Large intestine (tissue), 12 donors: Measurements from ENCODE around the gene ZNF730. TPM values are rescaled to one million over a fixed set of nuclear protein-coding genes. Genes with fewer than 3 reads are reported as not detected.
A peak's percentile ranks its signal among the peaks of the same experiment; 100 is the strongest.
"Not testable (repeated sequence)": the region's sequence is repeated elsewhere in the genome, so short reads cannot be mapped to it uniquely, and the experiment has no call there.

Source experiments
- DNase-seq, 2 donors: peaks; one replicate each; pipeline versions ENCODE4 v3.0.0 to v3.0.0-alpha.2; 2013
- H3K27ac ChIP-seq: one replicate; pipeline ENCODE4 v1.5.1; 2013; ENCODE audit warnings: low read length
- H3K27me3 ChIP-seq: 2 replicates; pipeline ENCODE4 v1.6.1; 2013; ENCODE audit warnings: low read length; ENCODE audit not compliant: control insufficient read depth, insufficient read depth
- H3K36me3 ChIP-seq: 2 replicates; pipeline ENCODE4 v1.6.1; 2013; ENCODE audit warnings: low read length; ENCODE audit not compliant: control insufficient read depth, insufficient read depth
- H3K4me1 ChIP-seq: one replicate; pipeline ENCODE4 v1.6.1; 2013; ENCODE audit warnings: low read length; ENCODE audit not compliant: control insufficient read depth, insufficient read depth
- H3K4me3 ChIP-seq: one replicate; pipeline ENCODE4 v1.5.1; 2013; ENCODE audit warnings: low read length
- H3K9me3 ChIP-seq: one replicate; pipeline ENCODE4 v1.6.1; 2013; ENCODE audit warnings: mild to moderate bottlenecking, low read depth, low read length, moderate library complexity; ENCODE audit not compliant: control insufficient read depth
- WGBS: methylation state at CpG from one replicate; pipeline ENCODE4 v1.1.5; 2013; ENCODE audit warnings: low lambda C conversion rate; ENCODE audit not compliant: insufficient coverage; 5-methylcytosine and 5-hydroxymethylcytosine counted together
- long read RNA-seq, 11 donors: transcript quantifications; one replicate each; lab custom pipeline, GENCODE V29; 2026
- polyA plus RNA-seq: library from polyadenylated mRNA; unstranded; fragments of 120-200 nt; gene quantifications from one replicate; pipeline ENCODE4 v1.2.1, GENCODE V29; 2013

Gene ZNF730
- 1.8 TPM for polyA plus RNA-seq
- long read RNA-seq, donor 1: 0 reads
- long read RNA-seq, donor 2: 0 reads
- long read RNA-seq, donor 3: 0 reads
- long read RNA-seq, donor 4: 0 reads
- long read RNA-seq, donor 5: 0 reads
- long read RNA-seq, donor 6: 0 reads
- long read RNA-seq, donor 7: 0 reads
- long read RNA-seq, donor 8: 0 reads
- long read RNA-seq, donor 9: 0 reads
- long read RNA-seq, donor 10: 0 reads
- long read RNA-seq, donor 11: 0 reads

DNA sequence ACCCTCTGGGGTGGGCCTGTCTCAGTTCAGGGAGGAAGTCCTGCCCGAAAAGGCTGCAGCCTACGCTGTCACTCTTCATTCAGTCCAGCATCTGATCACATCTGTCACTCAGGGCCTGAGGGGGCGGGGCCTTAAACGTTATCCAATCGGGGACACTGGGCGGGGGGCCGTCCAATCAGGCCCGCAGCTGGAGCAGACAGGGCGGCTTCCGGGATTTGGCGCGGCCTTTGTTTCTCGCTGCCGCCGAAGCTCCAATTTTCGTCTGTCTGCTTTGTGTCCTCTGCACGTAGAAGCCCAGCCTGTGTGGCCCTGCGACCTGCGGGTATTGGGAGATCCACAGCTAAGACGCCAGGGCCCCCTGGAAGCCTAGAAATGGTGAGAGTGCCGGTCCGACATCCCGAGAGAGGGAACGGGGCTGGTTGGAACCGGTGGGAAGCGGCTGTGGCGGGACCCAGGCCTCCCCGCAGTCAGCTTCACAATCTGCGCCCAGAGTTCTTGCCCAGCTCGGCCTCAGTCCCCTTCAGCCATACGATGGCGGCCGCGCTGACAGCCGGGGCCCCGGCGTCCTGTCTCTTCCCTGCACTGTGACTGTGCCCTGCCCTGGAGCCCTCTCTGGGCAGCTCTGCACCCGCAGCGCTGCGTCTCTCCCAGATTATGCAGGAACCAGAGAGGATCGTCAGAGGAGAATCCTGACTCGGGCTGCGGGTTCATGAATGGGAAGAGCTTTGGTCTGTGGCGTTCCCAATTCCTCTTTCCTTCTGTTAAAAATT, at the start of gene ZNF730:
ZNF730 (plus strand) TSS at position 224 of the 770 bp plus-strand sequence; CDS start at position 373, 149 bp downstream.
- Histone ChIP-seq H3K9me3 (no peaks in the 10 kb centered on the region), H3K27ac (no peak within 1 kb of the TSS), H3K4me3 (peak within 1 kb of the TSS; percentile 49), H3K27me3 (no peaks in the 10 kb centered on the region), H3K4me1 (no peaks in the 10 kb centered on the region), H3K36me3 (no peaks in the 10 kb centered on the region)
- peak; percentile 42 to 89 for DNase-seq
- WGBS: no CpG with 5 or more reads among the region's 44 CpGs

DNA sequence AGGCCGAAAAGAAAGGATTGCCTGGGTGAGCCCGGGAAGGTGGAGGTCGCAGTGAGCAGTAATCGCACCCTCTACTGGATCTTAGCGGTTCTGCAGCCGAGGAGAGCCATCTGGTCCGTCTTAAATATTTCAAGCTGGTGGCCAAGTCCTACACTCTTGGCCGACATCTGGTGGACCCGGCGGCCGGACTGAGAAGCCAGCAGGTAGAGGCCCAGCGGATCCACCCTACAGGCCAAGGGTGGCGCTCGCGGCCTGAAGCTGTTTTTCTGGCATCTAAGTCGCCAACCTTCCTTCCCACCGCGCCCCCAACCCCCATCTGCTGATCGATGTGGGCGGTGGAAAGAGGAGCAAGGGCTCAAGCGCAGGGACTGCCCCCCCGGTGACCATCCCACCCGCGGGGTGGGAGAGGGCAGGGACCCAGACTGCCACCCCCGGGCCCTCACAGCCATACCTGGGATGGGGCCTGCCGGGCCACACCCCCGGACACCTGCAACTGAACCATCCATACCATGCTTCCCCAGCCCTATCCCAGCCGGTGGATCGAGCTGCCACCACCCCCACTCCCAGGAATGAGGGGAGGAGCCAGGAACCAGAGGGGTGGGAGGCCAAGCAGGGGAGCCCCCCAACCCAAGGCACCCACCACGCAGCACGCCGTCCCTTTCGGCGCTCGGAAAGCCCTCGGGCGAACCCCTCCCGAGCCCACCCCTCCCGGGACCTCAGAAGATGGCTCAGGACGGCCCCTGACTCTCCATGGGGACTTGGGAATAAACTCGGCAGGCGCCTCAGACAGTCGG, 46.3 kb upstream of the ZNF730 start:
- DNase-seq: peak; percentile 43 to 48
- peak overlapping the region; percentile 21 for H3K4me3 ChIP-seq

DNA sequence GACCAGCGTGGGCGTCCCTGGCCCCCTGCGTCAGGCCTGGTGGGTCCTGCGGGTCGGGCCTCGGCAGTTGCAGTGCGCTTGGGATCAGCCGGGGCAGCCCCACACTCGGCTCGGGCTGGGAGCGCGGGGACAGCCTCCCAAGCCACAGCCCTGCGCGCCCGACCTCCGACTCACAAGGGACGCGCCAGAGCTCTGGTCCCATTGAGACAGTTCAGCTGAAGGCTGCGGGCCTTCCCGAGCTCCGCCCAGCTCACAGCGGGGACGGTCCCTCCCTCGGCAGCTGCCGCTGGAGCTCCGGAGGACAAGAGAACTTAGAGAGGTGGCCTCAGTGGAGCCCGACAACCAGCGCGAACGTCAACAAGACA, 45.7 kb upstream of the ZNF730 start:
- Histone ChIP-seq H3K36me3 (no peaks in the 10 kb centered on the region), H3K9me3 (peaks cover 3% of the 10 kb centered on the region), H3K4me3 (peak overlapping the region; percentile 21), H3K27ac (no peak overlapping the region), H3K27me3 (peaks cover 22% of the 10 kb centered on the region), H3K4me1 (peaks cover 9% of the 10 kb centered on the region)
- DNase-seq: peak; percentile 31 to 66
- WGBS: no CpG with 5 or more reads among the region's 30 CpGs

More for the DNA sequence above, 46.3 kb upstream of the ZNF730 start:
- peaks cover 22% of the 10 kb centered on the region for H3K27me3 ChIP-seq
- WGBS: 80% methylated on average over 1 of the region's 43 CpGs
- peaks cover 3% of the 10 kb centered on the region for H3K9me3 ChIP-seq
- no peak overlapping the region for H3K27ac ChIP-seq
- peaks cover 5% of the 10 kb centered on the region for H3K4me1 ChIP-seq
- no peaks in the 10 kb centered on the region for H3K36me3 ChIP-seq

DNA sequence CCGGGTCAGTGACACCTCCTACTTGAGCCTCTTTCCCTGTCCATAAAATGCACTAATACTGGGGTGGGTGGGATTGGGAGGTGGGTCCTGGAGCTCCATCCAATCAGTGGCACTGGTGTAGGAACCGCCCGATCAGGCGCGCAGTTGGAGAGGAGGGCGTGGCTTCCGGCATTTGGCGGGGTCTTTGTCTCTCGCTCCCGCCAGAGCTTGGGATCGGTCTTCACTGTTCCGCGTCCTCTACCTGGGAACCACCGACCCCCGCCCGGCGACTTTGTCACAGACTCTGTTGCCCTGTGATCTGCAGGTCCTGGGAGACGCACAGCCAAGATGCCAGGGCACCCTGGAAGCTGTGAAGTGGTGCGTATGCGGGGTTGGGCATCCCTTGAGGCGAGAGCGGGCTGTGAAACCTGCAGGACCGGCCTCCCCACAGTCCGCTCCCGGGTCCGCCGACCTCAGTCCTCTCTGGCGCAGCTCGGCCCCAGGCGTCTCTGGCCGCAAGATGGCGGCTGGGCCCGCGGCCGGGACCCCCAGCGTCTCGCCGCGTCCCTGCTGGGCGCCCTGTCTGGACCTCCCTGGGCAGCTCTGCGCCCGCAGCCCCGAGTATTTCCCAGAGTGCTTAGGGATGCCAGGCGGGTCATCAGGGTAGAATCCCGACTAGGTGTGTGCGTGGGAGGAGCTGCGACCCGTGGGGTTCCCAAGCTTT, 41.6 kb upstream of the ZNF730 start:
- Histone ChIP-seq H3K4me3 (peak overlapping the region; percentile 62), H3K36me3 (no peaks in the 10 kb centered on the region), H3K27me3 (peaks cover 21% of the 10 kb centered on the region), H3K9me3 (peaks cover 3% of the 10 kb centered on the region), H3K4me1 (peaks cover 9% of the 10 kb centered on the region), H3K27ac (peak overlapping the region; percentile 42)
- DNase-seq: peak; percentile 61 to 82
- WGBS: no CpG with 5 or more reads among the region's 48 CpGs

DNA sequence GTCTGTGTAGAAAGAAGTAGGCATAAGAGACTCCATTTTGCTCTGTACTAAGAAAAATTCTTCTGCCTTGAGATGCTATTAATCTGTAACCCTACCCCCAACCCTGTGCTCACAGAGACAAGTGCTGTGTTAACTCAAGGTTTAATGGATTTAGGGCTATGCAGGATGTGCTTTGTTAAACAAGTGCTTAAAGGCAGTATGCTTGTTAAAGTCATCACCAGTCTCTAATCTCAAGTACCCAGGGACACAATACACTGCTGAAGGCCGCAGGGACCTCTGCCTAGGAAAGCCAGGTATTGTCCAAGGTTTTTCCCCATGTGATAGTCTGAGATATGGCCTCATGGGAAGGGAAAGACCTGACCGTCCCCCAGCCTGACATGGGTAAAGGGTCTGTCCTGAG, 39.0 kb upstream of the ZNF730 start:
- H3K4me3 ChIP-seq, H3K27me3 ChIP-seq, H3K4me1 ChIP-seq, H3K9me3 ChIP-seq, DNase-seq, H3K27ac ChIP-seq, H3K36me3 ChIP-seq: not testable (repeated sequence)
- no CpG with 5 or more reads among the region's 2 CpGs for WGBS

DNA sequence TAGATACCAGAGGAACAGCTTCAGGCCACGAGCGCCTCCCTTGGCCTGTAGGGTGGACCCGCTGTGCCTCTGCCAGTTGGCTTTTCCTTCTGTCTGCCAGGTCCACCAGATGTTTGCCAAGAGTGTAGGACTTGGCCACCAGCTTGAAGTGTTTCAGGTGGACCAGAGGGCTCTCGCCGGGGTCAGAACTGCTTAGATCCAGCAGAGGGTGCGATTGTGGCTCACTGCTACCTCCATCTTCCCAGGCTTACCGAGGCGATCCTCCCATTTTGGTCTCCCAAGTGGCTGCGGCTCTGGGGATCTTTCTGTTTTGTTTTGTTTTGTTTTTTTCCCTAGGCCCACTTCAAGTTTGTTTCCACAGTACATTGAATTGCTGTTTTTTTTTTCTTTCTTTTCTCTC, 23.0 kb upstream of the ZNF730 start:
- no peaks in the 10 kb centered on the region for H3K27me3 ChIP-seq
- H3K4me1 ChIP-seq: no peaks in the 10 kb centered on the region
- peaks cover 8% of the 10 kb centered on the region for H3K9me3 ChIP-seq
- DNase-seq: no peak
- no peak overlapping the region for H3K4me3 ChIP-seq
- peaks cover 14% of the 10 kb centered on the region for H3K36me3 ChIP-seq
- H3K27ac ChIP-seq: no peak overlapping the region
- WGBS: 100% methylated on average over 1 of the region's 9 CpGs

DNA sequence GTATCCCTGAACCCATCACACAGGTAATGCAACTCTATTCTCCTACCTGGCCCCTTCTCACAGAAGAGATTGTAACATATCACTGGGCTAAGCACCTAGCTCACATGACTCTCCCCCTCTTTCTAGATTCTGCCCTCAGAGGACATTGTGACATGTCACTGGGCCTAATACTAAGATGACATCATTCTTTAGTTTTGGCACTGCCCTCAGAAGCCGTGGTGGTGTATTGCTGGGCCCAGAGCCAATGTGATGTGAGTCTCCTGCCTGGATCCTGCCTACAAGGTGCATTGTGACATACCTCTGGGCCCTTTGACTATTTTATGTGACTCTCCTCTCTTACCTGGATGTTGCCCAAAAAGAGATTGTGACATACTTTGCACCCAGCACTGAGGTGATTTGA, 21.4 kb upstream of the ZNF730 start:
- no peaks in the 10 kb centered on the region for H3K27me3 ChIP-seq
- no peaks in the 10 kb centered on the region for H3K4me1 ChIP-seq
- peaks cover 16% of the 10 kb centered on the region for H3K36me3 ChIP-seq
- no CpG with 5 or more reads among the region's 1 CpG for WGBS
- no peak overlapping the region for H3K27ac ChIP-seq
- DNase-seq: no peak
- no peak overlapping the region for H3K4me3 ChIP-seq
- peaks cover 8% of the 10 kb centered on the region for H3K9me3 ChIP-seq

DNA sequence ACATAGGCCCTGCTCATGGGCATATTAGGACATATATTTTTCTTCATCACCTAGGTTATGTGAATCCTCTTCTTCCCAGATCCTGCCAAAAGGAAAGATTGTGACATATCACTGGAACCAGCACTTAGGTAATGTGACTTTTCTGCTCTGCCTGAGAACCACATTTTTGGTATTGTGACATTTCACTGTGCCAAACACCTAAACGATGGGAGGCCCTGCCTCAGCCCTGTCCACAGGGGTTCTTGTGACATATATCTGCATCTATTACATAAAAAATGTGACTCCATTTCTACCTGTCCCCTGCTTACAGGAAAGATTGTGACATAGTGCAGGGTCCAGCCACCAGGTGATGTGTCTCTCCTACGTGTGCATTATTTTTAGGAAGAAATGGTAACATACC, 18.5 kb upstream of the ZNF730 start:
- Histone ChIP-seq H3K27ac (no peak overlapping the region), H3K4me3 (no peak overlapping the region), H3K9me3 (peaks cover 4% of the 10 kb centered on the region), H3K36me3 (peaks cover 16% of the 10 kb centered on the region), H3K27me3 (no peaks in the 10 kb centered on the region), H3K4me1 (no peaks in the 10 kb centered on the region)
- no CpG with 5 or more reads among the region's 2 CpGs for WGBS
- no peak for DNase-seq

DNA sequence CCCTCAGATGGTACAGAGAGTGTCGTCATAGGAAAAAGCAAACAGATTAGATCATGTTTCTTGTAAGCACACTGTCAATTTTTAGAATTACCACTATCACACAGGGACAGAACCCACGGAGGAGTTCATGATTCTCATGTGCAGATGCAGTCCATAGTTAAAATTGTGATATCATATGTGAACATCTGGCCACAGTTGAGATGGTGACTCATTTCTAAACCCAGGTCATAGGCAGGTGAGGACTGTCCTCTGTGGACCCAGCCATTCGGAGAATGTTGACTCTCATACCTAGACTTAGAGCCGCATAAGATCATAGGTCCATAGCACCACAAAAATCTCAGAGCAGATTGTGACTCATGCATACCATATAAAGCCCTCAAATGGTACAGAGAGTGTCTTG, 17.8 kb upstream of the ZNF730 start:
- no peak overlapping the region for H3K4me3 ChIP-seq
- no peak overlapping the region for H3K27ac ChIP-seq
- no peaks in the 10 kb centered on the region for H3K27me3 ChIP-seq
- H3K9me3 ChIP-seq: no peaks in the 10 kb centered on the region
- H3K36me3 ChIP-seq: peaks cover 16% of the 10 kb centered on the region
- no peak for DNase-seq
- no peaks in the 10 kb centered on the region for H3K4me1 ChIP-seq
- 100% methylated on average over 1 of the region's 4 CpGs for WGBS

DNA sequence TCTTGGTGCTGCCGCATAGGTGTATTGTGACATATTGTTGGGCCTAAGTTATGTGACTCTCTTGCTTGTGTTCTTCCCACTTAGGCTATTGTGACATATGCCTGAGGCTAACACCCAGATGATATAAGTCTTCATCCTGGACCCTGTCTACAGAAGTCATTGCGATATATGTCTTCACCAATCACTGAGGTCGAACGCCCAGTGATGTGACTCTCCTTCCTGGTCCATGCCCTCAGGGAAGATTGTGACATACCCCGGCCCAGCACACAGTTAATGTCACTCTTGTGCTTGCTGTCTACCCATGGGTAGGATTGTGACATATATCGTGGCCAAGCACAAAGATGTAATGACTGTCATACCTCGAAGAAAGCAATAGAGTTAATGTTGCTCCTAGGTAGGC, 16.9 kb upstream of the ZNF730 start:
- no peaks in the 10 kb centered on the region for H3K9me3 ChIP-seq
- no peak for DNase-seq
- H3K4me3 ChIP-seq: no peak overlapping the region
- H3K36me3 ChIP-seq: peaks cover 16% of the 10 kb centered on the region
- H3K27me3 ChIP-seq: no peaks in the 10 kb centered on the region
- H3K27ac ChIP-seq: no peak overlapping the region
- H3K4me1 ChIP-seq: no peaks in the 10 kb centered on the region
- WGBS: 100% methylated on average over 1 of the region's 7 CpGs
